ENCODE results near the gene GPC3.

Gene GPC3

GRCh38 chrX:133543654-133544053, 441.7 kb downstream of the GPC3 start:
- DNase-seq (ENCODE audit: low read depth, low spot score): no peak
- TF ChIP-seq CTCF (IDR thresholded peaks at IDR 0.05; ENCODE audit: low read depth, low read length): no peak
- no peak overlapping the region for H3K4me3 ChIP-seq (ENCODE audit: low read depth, low read length)
- in situ Hi-C loops (cut with HindIII; ENCODE audit: low sequenced_read_pairs): no loop called here

- in situ Hi-C loops (cut with HindIII; ENCODE audit: low sequenced_read_pairs): no loop called here
- DNase-seq (ENCODE audit: low read depth, low spot score): no peak
Observed at GRCh38 chrX:133542476-133542875, 442.9 kb downstream of the GPC3 start.

GRCh38 chrX:133541021-133541420, 444.4 kb downstream of the GPC3 start:
- DNase-seq (ENCODE audit: low read depth, low spot score): no peak
- TF ChIP-seq CTCF (IDR thresholded peaks at IDR 0.05; ENCODE audit: low read depth, low read length): no peak
- no peak overlapping the region for H3K4me3 ChIP-seq (ENCODE audit: low read depth, low read length)
- in situ Hi-C loops (cut with HindIII; ENCODE audit: low sequenced_read_pairs): no loop called here

More at GRCh38 chrX:133542476-133542875, 442.9 kb downstream of the GPC3 start:
- TF ChIP-seq CTCF (IDR thresholded peaks at IDR 0.05; ENCODE audit: low read depth, low read length): no peak
- no peak overlapping the region for H3K4me3 ChIP-seq (ENCODE audit: low read depth, low read length)

- no peak for DNase-seq (ENCODE audit: low read depth, low spot score)
- no peak for TF ChIP-seq CTCF (IDR thresholded peaks at IDR 0.05; ENCODE audit: low read depth, low read length)
- H3K4me3 ChIP-seq (ENCODE audit: low read depth, low read length): no peak overlapping the region
- in situ Hi-C loops (cut with HindIII; ENCODE audit: low sequenced_read_pairs): no loop called here
Observed at GRCh38 chrX:133538148-133538547, 447.2 kb downstream of the GPC3 start.

GRCh38 chrX:133537142-133537541, 448.3 kb downstream of the GPC3 start:
- no peak overlapping the region for H3K4me3 ChIP-seq (ENCODE audit: low read depth, low read length)
- in situ Hi-C loops (cut with HindIII; ENCODE audit: low sequenced_read_pairs): no loop called here
- no peak for DNase-seq (ENCODE audit: low read depth, low spot score)
- no peak for TF ChIP-seq CTCF (IDR thresholded peaks at IDR 0.05; ENCODE audit: low read depth, low read length)

- no peak for DNase-seq (ENCODE audit: low read depth, low spot score)
- no peak overlapping the region for H3K4me3 ChIP-seq (ENCODE audit: low read depth, low read length)
- in situ Hi-C loops (cut with HindIII; ENCODE audit: low sequenced_read_pairs): no loop called here
- no peak for TF ChIP-seq CTCF (IDR thresholded peaks at IDR 0.05; ENCODE audit: low read depth, low read length)
Observed at GRCh38 chrX:133535066-133535465, 450.3 kb downstream of the GPC3 start.

GRCh38 chrX:133534172-133534571, 451.2 kb downstream of the GPC3 start:
- in situ Hi-C loops (cut with HindIII; ENCODE audit: low sequenced_read_pairs): no loop called here

More at GRCh38 chrX:133534172-133534571, 451.2 kb downstream of the GPC3 start:
- DNase-seq (ENCODE audit: low read depth, low spot score): no peak
- no peak for TF ChIP-seq CTCF (IDR thresholded peaks at IDR 0.05; ENCODE audit: low read depth, low read length)
- no peak overlapping the region for H3K4me3 ChIP-seq (ENCODE audit: low read depth, low read length)

Measured in astrocyte of the spinal cord (primary cell).